Progenitor cell of endocrine pancreas (in vitro differentiated cells): ENCODE results near the gene CENPB. TPM values are rescaled to one million over a fixed set of nuclear protein-coding genes. Genes with fewer than 3 reads are reported as not detected.
"Not testable (repeated sequence)": the region's sequence is repeated elsewhere in the genome, so short reads cannot be mapped to it uniquely, and the experiment has no call there.

Experiments
- DNase-seq: peaks from one replicate; pipeline ENCODE4 v3.0.0; 2021; ENCODE audit warnings: low spot score; ENCODE audit not compliant: unreplicated experiment
- H3K27ac Mint-ChIP-seq: 2 replicates; pipeline ENCODE4 v1.8.0; 2021; ENCODE audit warnings: mild to moderate bottlenecking, moderate library complexity, mixed read lengths
- H3K27me3 Mint-ChIP-seq: 2 replicates; pipeline ENCODE4 v1.8.0; 2021; ENCODE audit warnings: mixed read lengths
- H3K36me3 Mint-ChIP-seq: 2 replicates; pipeline ENCODE4 v1.8.0; 2022; ENCODE audit warnings: mixed read lengths; ENCODE audit not compliant: insufficient read depth
- H3K4me1 Mint-ChIP-seq: 2 replicates; pipeline ENCODE4 v1.8.0; 2021; ENCODE audit warnings: low read depth, mixed read lengths
- H3K4me3 Mint-ChIP-seq: 2 replicates; pipeline ENCODE4 v1.8.0; 2021; ENCODE audit warnings: low read depth, mild to moderate bottlenecking, moderate library complexity, mixed read lengths
- H3K9me3 Mint-ChIP-seq: 2 replicates; pipeline ENCODE4 v1.8.0; 2021; ENCODE audit warnings: low read depth, mixed read lengths
- CTCF ChIP-seq: fragments of 200-600 bp; sonication (generic); IDR thresholded peaks from one replicate; pipeline ENCODE4 v1.5.0; 2021; ENCODE audit warnings: antibody characterized with exemption, mild to moderate bottlenecking; ENCODE audit not compliant: unreplicated experiment
- long read RNA-seq: library from polyadenylated mRNA; unstranded; transcript quantifications from one replicate; pipeline ENCODE4 v2.0.0, GENCODE V29; 2020
- total RNA-seq: library from RNA; stranded (reverse); gene quantifications from 2 replicates; pipeline ENCODE4 v1.2.1, GENCODE V29; 2021

CENPB gene
- 49.6 and 53.8 TPM in 2 replicates for total RNA-seq
- long read RNA-seq, result 0 reads

- Mint-ChIP-seq H3K4me3 (peak within 1 kb of the TSS; percentile 80), H3K27ac (peak within 1 kb of the TSS; percentile 83), H3K9me3 (no peaks in the 10 kb centered on the region), H3K27me3 (peaks cover 11% of the 10 kb centered on the region), H3K4me1 (peaks cover 10% of the 10 kb centered on the region), H3K36me3 (peaks cover 4% of the 10 kb centered on the region)
- peak; percentile 91 for DNase-seq
- TF ChIP-seq CTCF, result peak; percentile 86
Measured at GRCh38 chr20:3786665-3787323, at the start of gene CENPB. TSS of gene CENPB (minus strand) at chr20:3786740. CDS start at chr20:3786483, 257 bp downstream.

GRCh38 chr20:3836132-3836531 is 49.6 kb upstream of the CENPB start:
- no peak for DNase-seq
- H3K4me1 Mint-ChIP-seq, result no peaks in the 10 kb centered on the region

GRCh38 chr20:3829891-3830290 is 43.4 kb upstream of the CENPB start:
- H3K9me3 Mint-ChIP-seq, DNase-seq, H3K4me1 Mint-ChIP-seq, H3K4me3 Mint-ChIP-seq, H3K36me3 Mint-ChIP-seq, H3K27ac Mint-ChIP-seq, H3K27me3 Mint-ChIP-seq: not testable (repeated sequence)

More at GRCh38 chr20:3836132-3836531, 49.6 kb upstream of the CENPB start:
- Mint-ChIP-seq H3K9me3 (no peaks in the 10 kb centered on the region), H3K36me3 (peaks cover 4% of the 10 kb centered on the region), H3K27me3 (no peaks in the 10 kb centered on the region), H3K4me3 (no peak overlapping the region), H3K27ac (no peak overlapping the region)
- TF ChIP-seq CTCF, result no peak

GRCh38 chr20:3828798-3829197 is 42.3 kb upstream of the CENPB start:
- Mint-ChIP-seq H3K4me1 (no peaks in the 10 kb centered on the region), H3K27me3 (no peaks in the 10 kb centered on the region), H3K4me3 (no peak overlapping the region), H3K9me3 (no peaks in the 10 kb centered on the region), H3K36me3 (peaks cover 7% of the 10 kb centered on the region), H3K27ac (no peak overlapping the region)
- TF ChIP-seq CTCF, result no peak
- no peak for DNase-seq

- peaks cover 7% of the 10 kb centered on the region for H3K36me3 Mint-ChIP-seq
- H3K27ac Mint-ChIP-seq, result peak overlapping the region; percentile 31
- TF ChIP-seq CTCF, result no peak
- no peak overlapping the region for H3K4me3 Mint-ChIP-seq
- DNase-seq, result no peak
- H3K9me3 Mint-ChIP-seq, result no peaks in the 10 kb centered on the region
- H3K27me3 Mint-ChIP-seq, result no peaks in the 10 kb centered on the region
- peaks cover 2% of the 10 kb centered on the region for H3K4me1 Mint-ChIP-seq
Measured at GRCh38 chr20:3826420-3826819, 39.9 kb upstream of the CENPB start.

GRCh38 chr20:3825526-3825925 is 39.0 kb upstream of the CENPB start:
- DNase-seq, result no peak

More at GRCh38 chr20:3825526-3825925, 39.0 kb upstream of the CENPB start:
- no peak for TF ChIP-seq CTCF
- Mint-ChIP-seq H3K27me3 (no peaks in the 10 kb centered on the region), H3K27ac (no peak overlapping the region), H3K9me3 (no peaks in the 10 kb centered on the region), H3K4me3 (no peak overlapping the region), H3K36me3 (peaks cover 7% of the 10 kb centered on the region), H3K4me1 (peaks cover 7% of the 10 kb centered on the region)
